ENCODE results near the gene ZNF662.

DNA sequence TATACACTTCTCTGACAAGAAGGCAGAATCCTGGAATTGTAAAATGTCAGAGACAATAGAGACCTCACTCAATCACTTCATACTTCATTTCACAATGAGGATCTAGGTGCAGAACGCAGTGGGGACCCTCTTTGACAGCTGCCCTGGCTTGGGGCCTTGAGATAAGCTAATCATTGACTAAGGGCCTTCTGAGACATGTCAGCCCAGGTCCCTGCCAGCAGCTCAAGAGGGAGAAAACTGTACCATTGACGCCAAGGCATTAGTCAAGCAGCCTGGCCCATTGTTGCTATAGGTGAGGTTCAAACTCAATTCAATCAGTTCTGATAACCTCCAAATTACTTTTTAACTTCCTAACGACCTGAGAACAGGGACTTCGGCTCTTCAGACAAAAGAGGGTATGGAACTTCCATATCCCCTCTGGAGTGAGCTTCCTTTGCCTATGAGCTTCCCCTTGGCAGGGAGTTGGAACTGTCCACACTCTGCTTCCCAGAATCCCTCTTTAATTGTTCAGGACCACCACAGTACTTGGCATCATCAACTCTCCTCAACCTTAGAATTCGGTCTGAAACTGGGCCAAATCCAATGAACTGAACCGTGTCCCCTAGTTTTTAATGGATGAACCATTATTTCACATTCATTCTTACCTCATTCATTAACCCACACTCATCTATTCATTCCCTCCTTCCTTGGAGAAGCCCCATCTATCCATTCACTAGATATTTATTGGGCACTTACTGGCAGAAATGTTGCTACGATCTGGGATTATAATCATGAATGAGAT, 28.8 kb upstream of the ZNF662 start:
- TF ChIP-seq POLR2AphosphoS5 (IDR thresholded peaks at IDR 0.05; ENCODE audit: low read depth, low read length) = no peak
- TF ChIP-seq, protein P1, sequence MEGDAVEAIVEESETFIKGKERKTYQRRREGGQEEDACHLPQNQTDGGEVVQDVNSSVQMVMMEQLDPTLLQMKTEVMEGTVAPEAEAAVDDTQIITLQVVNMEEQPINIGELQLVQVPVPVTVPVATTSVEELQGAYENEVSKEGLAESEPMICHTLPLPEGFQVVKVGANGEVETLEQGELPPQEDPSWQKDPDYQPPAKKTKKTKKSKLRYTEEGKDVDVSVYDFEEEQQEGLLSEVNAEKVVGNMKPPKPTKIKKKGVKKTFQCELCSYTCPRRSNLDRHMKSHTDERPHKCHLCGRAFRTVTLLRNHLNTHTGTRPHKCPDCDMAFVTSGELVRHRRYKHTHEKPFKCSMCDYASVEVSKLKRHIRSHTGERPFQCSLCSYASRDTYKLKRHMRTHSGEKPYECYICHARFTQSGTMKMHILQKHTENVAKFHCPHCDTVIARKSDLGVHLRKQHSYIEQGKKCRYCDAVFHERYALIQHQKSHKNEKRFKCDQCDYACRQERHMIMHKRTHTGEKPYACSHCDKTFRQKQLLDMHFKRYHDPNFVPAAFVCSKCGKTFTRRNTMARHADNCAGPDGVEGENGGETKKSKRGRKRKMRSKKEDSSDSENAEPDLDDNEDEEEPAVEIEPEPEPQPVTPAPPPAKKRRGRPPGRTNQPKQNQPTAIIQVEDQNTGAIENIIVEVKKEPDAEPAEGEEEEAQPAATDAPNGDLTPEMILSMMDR (IDR thresholded peaks at IDR 0.05 in 2 of 3, conservative IDR thresholded peaks at IDR 0.05 in 1 of 3; ENCODE audit: borderline replicate concordance in 1 of 3, insufficient read depth in 1 of 3, low read depth in 2 of 3, low read length in 2 of 3) = no peak
- no peak for TF ChIP-seq ZFX (IDR thresholded peaks at IDR 0.05)
- TF ChIP-seq SP1 (IDR thresholded peaks at IDR 0.05; ENCODE audit: low read depth) = no peak
- TF ChIP-seq EZH2 (IDR thresholded peaks at IDR 0.05) = no peak
- TF ChIP-seq ZNF274 (IDR thresholded peaks at IDR 0.05; ENCODE audit: low read depth, low read length) = no peak
- TF ChIP-seq TCF7L2 (IDR thresholded peaks at IDR 0.05; ENCODE audit: borderline replicate concordance, extremely low read depth, insufficient read depth, insufficient read length) = no peak
- no peak for TF ChIP-seq EZH2phosphoT487 (IDR thresholded peaks at IDR 0.05; ENCODE audit: borderline replicate concordance)
- no peak for TF ChIP-seq SIN3A (IDR thresholded peaks at IDR 0.05; ENCODE audit: low read depth)
- no peak for TF ChIP-seq RAD21 (IDR thresholded peaks at IDR 0.05; ENCODE audit: low read depth)
- no peak for TF ChIP-seq POLR2A (IDR thresholded peaks at IDR 0.05; ENCODE audit: borderline replicate concordance, extremely low read depth, insufficient read depth, insufficient read length)
